ENCODE results near the gene EPO.
"Not testable (repeated sequence)": the region's sequence is repeated elsewhere in the genome, so short reads cannot be mapped to it uniquely, and the experiment has no call there.

EPO gene

GRCh38 chr7:100692578-100692961, 27.7 kb upstream of the EPO start:
- peaks cover 26% of the 10 kb centered on the region for H3K36me3 ChIP-seq (ENCODE audit: insufficient read depth, low read length)
- TF ChIP-seq EZH2 (IDR thresholded peaks at IDR 0.05) (no peak), POLR2AphosphoS5 (IDR thresholded peaks at IDR 0.05; ENCODE audit: borderline replicate concordance, low read depth, low read length) (no peak; the same call in 1 of the 2 replicates), FOXP2 (optimal IDR thresholded peaks at IDR 0.05; ENCODE audit: control extremely low read depth, extremely low read length, insufficient read depth) (no peak)
- 0 out of 2 replicates have a peak overlapping the region, but pooled peaks have one; percentile 46 for H3K27ac ChIP-seq
- H3K9me3 ChIP-seq (ENCODE audit: low read depth, low read length): no peaks in the 10 kb centered on the region
- DNase-seq (ENCODE audit: low read depth, low spot score): no peak
- peak overlapping the region; percentile 92 for H3K4me3 ChIP-seq
- peak overlapping the region; percentile 95 for H3K9ac ChIP-seq (ENCODE audit: insufficient read length)

DNA sequence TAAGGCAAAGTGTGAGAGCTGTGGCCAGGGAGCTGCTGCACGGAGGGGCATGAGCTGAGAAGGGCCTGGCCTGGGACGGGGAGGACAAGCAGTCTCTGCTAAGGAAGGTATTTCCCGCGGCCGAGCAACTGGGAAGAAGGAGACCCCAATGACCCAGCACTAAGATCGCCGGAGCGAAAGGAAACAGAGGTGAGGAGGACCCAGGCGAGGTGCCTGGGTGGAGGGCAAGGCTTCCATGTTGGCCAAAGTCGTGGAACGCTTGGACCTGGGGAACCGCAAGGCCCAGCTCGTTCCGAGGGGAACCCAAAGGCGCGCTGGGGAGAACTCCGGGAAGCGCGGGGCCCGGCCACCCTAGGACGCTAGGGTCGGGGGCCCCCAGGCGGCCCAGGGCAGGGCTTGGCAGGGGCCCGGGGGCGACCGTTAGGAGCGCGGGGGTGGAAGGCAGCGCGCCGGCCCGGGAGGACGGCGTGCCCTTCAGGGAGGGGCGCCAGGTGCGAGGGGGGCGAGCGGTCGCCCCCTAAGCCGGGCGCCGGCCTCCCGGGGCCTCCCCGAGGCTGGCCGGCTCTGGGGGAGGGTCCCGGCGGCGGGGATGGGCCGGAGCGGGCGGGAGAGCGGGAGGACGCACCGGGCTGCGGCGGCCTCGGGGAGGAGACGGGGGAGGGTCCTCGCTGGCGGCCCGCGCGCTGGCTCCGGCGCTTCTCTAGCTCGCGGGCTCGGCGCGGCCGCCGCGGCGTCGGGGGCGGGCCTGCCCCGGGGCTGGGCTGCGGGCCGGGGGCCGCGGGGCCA, 26.8 kb upstream of the EPO start:
- Histone ChIP-seq H3K27ac (peak overlapping the region; percentile 46; the same call in 1 of the 2 replicates), H3K36me3 (ENCODE audit: insufficient read depth, low read length) (peaks cover 17% of the 10 kb centered on the region; the same call in 1 of the 2 replicates), H3K9me3 (ENCODE audit: low read depth, low read length) (no peaks in the 10 kb centered on the region), H3K4me3 (peak overlapping the region; percentile 92), H3K9ac (ENCODE audit: insufficient read length) (peak overlapping the region; percentile 95)
- TF ChIP-seq POLR2AphosphoS5 (IDR thresholded peaks at IDR 0.05; ENCODE audit: borderline replicate concordance, low read depth, low read length) (no peak), FOXP2 (optimal IDR thresholded peaks at IDR 0.05; ENCODE audit: control extremely low read depth, extremely low read length, insufficient read depth) (no peak), EZH2 (IDR thresholded peaks at IDR 0.05) (no peak)
- DNase-seq (ENCODE audit: low read depth, low spot score): no peak

- H3K36me3 ChIP-seq (ENCODE audit: insufficient read depth, low read length): peaks cover 10% of the 10 kb centered on the region; the same call in 1 of the 2 replicates
- peak within 1 kb of the TSS; percentile 95 for H3K9ac ChIP-seq (ENCODE audit: insufficient read length)
- peak within 1 kb of the TSS; percentile 79; the same call in 1 of the 2 replicates for H3K27ac ChIP-seq
- DNase-seq (ENCODE audit: low read depth, low spot score): no peak
- TF ChIP-seq EZH2 (IDR thresholded peaks at IDR 0.05) (no peak), FOXP2 (optimal IDR thresholded peaks at IDR 0.05; ENCODE audit: control extremely low read depth, extremely low read length, insufficient read depth) (no peak), POLR2AphosphoS5 (IDR thresholded peaks at IDR 0.05; ENCODE audit: borderline replicate concordance, low read depth, low read length) (0 out of 2 replicates have a peak, but pooled peaks have one; percentile 23)
- no peaks in the 10 kb centered on the region for H3K9me3 ChIP-seq (ENCODE audit: low read depth, low read length)
- H3K4me3 ChIP-seq: peak within 1 kb of the TSS; percentile 92
These were observed 26.0 kb upstream of the EPO start, which contains the start of gene GIGYF1 for GRCh38 chr7:100694098-100694745. Gene GIGYF1, minus strand, starts transcription at chr7:100694250. Its CDS starts 6,012 bp downstream, at chr7:100688238.

- Histone ChIP-seq H3K36me3 (ENCODE audit: insufficient read depth, low read length) (no peaks in the 10 kb centered on the region), H3K4me3 (no peak overlapping the region), H3K27ac (0 out of 2 replicates have a peak overlapping the region, but pooled peaks have one; percentile 42), H3K9me3 (ENCODE audit: low read depth, low read length) (no peaks in the 10 kb centered on the region), H3K9ac (ENCODE audit: insufficient read length) (no peak overlapping the region)
- no peak for DNase-seq (ENCODE audit: low read depth, low spot score)
- TF ChIP-seq POLR2AphosphoS5 (IDR thresholded peaks at IDR 0.05; ENCODE audit: borderline replicate concordance, low read depth, low read length) (no peak), EZH2 (IDR thresholded peaks at IDR 0.05) (no peak)
These were observed 24.1 kb upstream of the EPO start for GRCh38 chr7:100696123-100696521.

DNA sequence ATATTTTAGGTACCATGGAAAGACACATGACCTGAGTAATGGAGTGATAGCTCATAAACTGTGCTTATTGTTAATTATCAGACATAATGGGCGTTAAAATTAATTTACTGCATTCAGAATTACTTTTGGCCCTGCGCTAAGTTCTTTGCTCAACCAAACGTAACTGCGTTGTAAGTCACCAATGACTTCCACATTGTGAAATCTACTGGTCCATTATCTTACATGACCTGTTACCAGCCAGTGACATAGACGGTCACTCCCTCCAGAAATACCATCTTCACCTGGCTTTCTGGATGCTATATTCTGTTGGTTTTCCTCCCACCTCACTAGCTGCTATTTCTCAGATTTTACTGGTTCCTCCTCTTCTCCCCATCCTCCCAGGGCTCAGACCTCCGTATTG, 21.2 kb upstream of the EPO start:
- DNase-seq (ENCODE audit: low read depth, low spot score): no peak
- Histone ChIP-seq H3K9ac (ENCODE audit: insufficient read length) (no peak overlapping the region), H3K36me3 (ENCODE audit: insufficient read depth, low read length) (no peaks in the 10 kb centered on the region), H3K4me3 (no peak overlapping the region), H3K9me3 (ENCODE audit: low read depth, low read length) (no peaks in the 10 kb centered on the region), H3K27ac (no peak overlapping the region)
- no peak for TF ChIP-seq FOXP2 (optimal IDR thresholded peaks at IDR 0.05; ENCODE audit: control extremely low read depth, extremely low read length, insufficient read depth)
- TF ChIP-seq POLR2AphosphoS5 (IDR thresholded peaks at IDR 0.05; ENCODE audit: borderline replicate concordance, low read depth, low read length): no peak
- TF ChIP-seq EZH2 (IDR thresholded peaks at IDR 0.05): no peak

GRCh38 chr7:100701089-100701488, 19.2 kb upstream of the EPO start:
- H3K36me3 ChIP-seq (ENCODE audit: insufficient read depth, low read length); H3K9ac ChIP-seq (ENCODE audit: insufficient read length); H3K4me3 ChIP-seq; DNase-seq (ENCODE audit: low read depth, low spot score); H3K27ac ChIP-seq; H3K9me3 ChIP-seq (ENCODE audit: low read depth, low read length): not testable (repeated sequence)

- Histone ChIP-seq H3K9ac (ENCODE audit: insufficient read length) (peak overlapping the region; percentile 98), H3K36me3 (ENCODE audit: insufficient read depth, low read length) (peaks cover 19% of the 10 kb centered on the region), H3K27ac (peak overlapping the region; percentile 84), H3K9me3 (ENCODE audit: low read depth, low read length) (no peaks in the 10 kb centered on the region), H3K4me3 (peak overlapping the region; percentile 97)
- DNase-seq (ENCODE audit: low read depth, low spot score): no peak
- TF ChIP-seq EZH2 (IDR thresholded peaks at IDR 0.05): no peak
- no peak for TF ChIP-seq POLR2AphosphoS5 (IDR thresholded peaks at IDR 0.05; ENCODE audit: borderline replicate concordance, low read depth, low read length)
- no peak for TF ChIP-seq FOXP2 (optimal IDR thresholded peaks at IDR 0.05; ENCODE audit: control extremely low read depth, extremely low read length, insufficient read depth)
These were observed 14.9 kb upstream of the EPO start for GRCh38 chr7:100705320-100705752.

GRCh38 chr7:100705753-100706671, 14.3 kb upstream of the EPO start, which contains the start of gene POP7:
Gene POP7, plus strand, starts transcription at chr7:100706121. Its CDS starts 710 bp downstream, at chr7:100706831.
- H3K4me3 ChIP-seq: peak within 1 kb of the TSS; percentile 97
- peak within 1 kb of the TSS; percentile 98 for H3K9ac ChIP-seq (ENCODE audit: insufficient read length)
- peaks cover 19% of the 10 kb centered on the region for H3K36me3 ChIP-seq (ENCODE audit: insufficient read depth, low read length)
- no peaks in the 10 kb centered on the region for H3K9me3 ChIP-seq (ENCODE audit: low read depth, low read length)
- TF ChIP-seq EZH2 (IDR thresholded peaks at IDR 0.05): no peak
- TF ChIP-seq FOXP2 (optimal IDR thresholded peaks at IDR 0.05; ENCODE audit: control extremely low read depth, extremely low read length, insufficient read depth): peak; percentile 51
- peak; percentile 95 for TF ChIP-seq POLR2AphosphoS5 (IDR thresholded peaks at IDR 0.05; ENCODE audit: borderline replicate concordance, low read depth, low read length)
- H3K27ac ChIP-seq: peak within 1 kb of the TSS; percentile 84
- peak; percentile 78 for DNase-seq (ENCODE audit: low read depth, low spot score)

All from SK-N-MC (cell line).